AG09309 (cell line): ENCODE results near the gene PKN3.

Source experiments
- DNase-seq: peaks from one replicate; pipeline ENCODE4 v3.0.0-alpha.2; 2010; ENCODE audit warnings: low read depth
- H3K4me3 ChIP-seq: 2 replicates; pipeline ENCODE4 v1.5.1; 2011; ENCODE audit warnings: mild to moderate bottlenecking, low read depth, low read length, moderate library complexity; ENCODE audit not compliant: control insufficient read depth
- CTCF ChIP-seq: IDR thresholded peaks from 2 replicates; pipeline ENCODE4 v1.5.1; 2011; ENCODE audit warnings: mild to moderate bottlenecking, low read depth, low read length, inconsistent platforms; ENCODE audit not compliant: insufficient read depth, control insufficient read depth; ENCODE audit errors: missing control alignments

The PKN3 gene

GRCh38 chr9:128713941-128714573 is 11.8 kb downstream of the PKN3 start:
- TF ChIP-seq CTCF = no peak

GRCh38 chr9:128714586-128715435 is 12.5 kb downstream of the PKN3 start:
- no peak overlapping the region for H3K4me3 ChIP-seq
- no peak for DNase-seq
- no peak for TF ChIP-seq CTCF

More at GRCh38 chr9:128713941-128714573, 11.8 kb downstream of the PKN3 start:
- H3K4me3 ChIP-seq = no peak overlapping the region
- no peak for DNase-seq

GRCh38 chr9:128715436-128715750 is 13.1 kb downstream of the PKN3 start:
- no peak for DNase-seq
- H3K4me3 ChIP-seq = no peak overlapping the region
- no peak for TF ChIP-seq CTCF

GRCh38 chr9:128716581-128717254 is 14.4 kb downstream of the PKN3 start:
- H3K4me3 ChIP-seq = no peak overlapping the region
- no peak for TF ChIP-seq CTCF
- DNase-seq = no peak

GRCh38 chr9:128718047-128718446 is 15.7 kb downstream of the PKN3 start:
- TF ChIP-seq CTCF = no peak
- H3K4me3 ChIP-seq = no peak overlapping the region
- no peak for DNase-seq

GRCh38 chr9:128718475-128718874 is 16.2 kb downstream of the PKN3 start:
- no peak for TF ChIP-seq CTCF
- no peak for DNase-seq
- H3K4me3 ChIP-seq = no peak overlapping the region
